C4-2B (cell line): ENCODE measurements around the gene CEMP1.
A peak's percentile ranks its signal among the peaks of the same experiment; 100 is the strongest.

Experiments used
- H3K27ac ChIP-seq: fragments of 450-650 bp; 2 replicates; pipeline ENCODE4 v1.5.1; 2017
- CTCF ChIP-seq: fragments of 450-650 bp; conservative IDR thresholded peaks from 2 replicates; pipeline ENCODE4 v1.5.1; 2017; ENCODE audit warnings: mild to moderate bottlenecking
- ZFX ChIP-seq: fragments of 450-650 bp; IDR thresholded peaks from 2 replicates; pipeline ENCODE4 v1.6.1; 2017

The CEMP1 gene

DNA sequence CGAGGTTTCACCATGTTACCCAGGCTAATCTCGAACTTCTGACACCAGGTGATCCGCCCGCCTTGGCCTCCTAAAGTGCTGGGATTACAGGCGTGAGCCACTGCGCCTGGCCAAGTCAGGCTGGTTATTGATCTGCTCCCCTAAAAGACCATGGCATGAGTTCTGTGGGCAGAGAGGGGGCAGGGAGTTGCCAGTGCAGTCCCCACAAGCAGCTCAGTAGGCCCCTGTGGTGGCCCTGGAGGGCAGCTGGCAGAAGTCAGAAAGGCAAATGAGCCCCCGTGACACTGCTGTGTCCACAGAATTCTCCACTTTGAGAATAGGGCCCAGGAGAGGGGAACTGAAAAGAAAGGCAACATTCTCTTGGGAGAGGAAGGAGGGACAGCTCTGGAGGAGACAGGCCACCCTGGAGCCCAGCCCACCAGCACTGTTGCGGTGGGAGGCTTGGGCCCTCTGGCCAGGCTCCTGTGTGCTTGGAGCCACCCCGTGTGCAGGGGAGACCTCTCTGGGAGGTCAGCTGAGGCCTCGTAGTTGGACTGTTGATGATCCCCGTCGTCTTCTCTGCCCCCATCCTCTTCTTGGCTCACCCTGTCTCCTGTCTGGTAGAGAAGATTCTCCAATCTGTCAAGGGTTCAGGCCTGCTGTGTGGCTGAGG is 13.1 kb downstream of the CEMP1 start:
- TF ChIP-seq CTCF (no peak), ZFX (no peak)
- H3K27ac ChIP-seq = peak overlapping the region; percentile 58

GRCh38 chr16:2516391-2517240 is 14.6 kb downstream of the CEMP1 start:
- no peak for TF ChIP-seq ZFX
- no peak for TF ChIP-seq CTCF
- H3K27ac ChIP-seq = peak overlapping the region; percentile 58; the same call in 1 of the 2 replicates

GRCh38 chr16:2515180-2515851 is 15.9 kb downstream of the CEMP1 start:
- TF ChIP-seq CTCF (no peak), ZFX (no peak)
- peak overlapping the region; percentile 95 for H3K27ac ChIP-seq

GRCh38 chr16:2514333-2515179 is 16.7 kb downstream of the CEMP1 start:
- peak overlapping the region; percentile 95 for H3K27ac ChIP-seq
- no peak for TF ChIP-seq CTCF
- no peak for TF ChIP-seq ZFX

- peak within 1 kb of the TSS; percentile 95 for H3K27ac ChIP-seq
- TF ChIP-seq ZFX = 0 out of 2 replicates have a peak, but pooled peaks have one; percentile 19
- TF ChIP-seq CTCF = no peak
Observed at GRCh38 chr16:2513405-2514332, 17.5 kb downstream of the CEMP1 start, which contains the start of gene ATP6V0C. TSS of gene ATP6V0C (plus strand) at chr16:2513952. CDS start at chr16:2514104, 152 bp downstream.

DNA sequence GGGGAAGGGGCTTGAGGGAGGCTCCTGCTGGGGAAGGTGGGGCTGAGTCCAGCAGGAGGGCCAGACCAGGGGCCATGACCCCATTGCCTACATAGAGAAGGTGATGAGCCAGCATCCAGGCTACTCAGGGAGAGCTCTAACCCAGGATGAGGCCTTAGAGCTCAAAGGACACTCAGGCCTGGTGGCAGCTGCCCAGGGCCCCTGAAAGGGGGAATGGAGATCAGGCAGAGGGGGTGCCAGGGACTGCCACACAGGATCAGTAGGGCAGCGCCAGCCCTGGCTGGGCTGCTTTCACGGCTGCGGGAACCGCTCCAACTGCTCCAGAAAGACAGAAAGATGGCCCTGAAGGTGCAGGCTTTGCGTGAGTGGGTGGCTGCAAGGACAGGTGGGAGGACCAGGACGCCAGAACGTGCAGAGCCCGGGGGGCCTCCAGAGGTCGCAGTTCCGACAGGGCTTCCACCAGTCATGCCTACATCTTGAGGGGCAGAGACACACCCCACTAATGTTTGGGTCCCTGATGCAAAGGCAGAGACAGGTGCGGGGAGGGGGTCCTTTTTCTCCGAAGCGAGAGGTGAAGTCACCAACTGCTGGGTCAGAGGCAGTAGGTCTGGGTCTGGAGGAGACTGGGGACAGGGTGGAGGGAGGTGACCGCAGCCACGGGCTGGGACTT is 18.3 kb downstream of the CEMP1 start:
- TF ChIP-seq ZFX (no peak), CTCF (no peak)
- H3K27ac ChIP-seq = peak overlapping the region; percentile 95
